SU-DHL-6 (cell line): ENCODE results near the gene NCOA6.

ENCODE experiments used
- EZH2phosphoT487 ChIP-seq: fragments of 200-600 bp; sonication (generic), shearing (Covaris generic); conservative IDR thresholded peaks from 2 replicates; pipeline ENCODE4 v1.6.1; 2018; ENCODE audit warnings: mild to moderate bottlenecking, antibody characterized with exemption, low read length, moderate library complexity, mixed read lengths
- TF ChIP-seq, protein P1 (sequence below): fragments of 200-600 bp; sonication (generic); IDR thresholded peaks from one replicate; pipeline ENCODE4 v1.5.1; 2017; ENCODE audit warnings: antibody characterized with exemption, mild to moderate bottlenecking, low read length, moderate library complexity; ENCODE audit not compliant: insufficient read depth, poor library complexity, severe bottlenecking

DNA sequence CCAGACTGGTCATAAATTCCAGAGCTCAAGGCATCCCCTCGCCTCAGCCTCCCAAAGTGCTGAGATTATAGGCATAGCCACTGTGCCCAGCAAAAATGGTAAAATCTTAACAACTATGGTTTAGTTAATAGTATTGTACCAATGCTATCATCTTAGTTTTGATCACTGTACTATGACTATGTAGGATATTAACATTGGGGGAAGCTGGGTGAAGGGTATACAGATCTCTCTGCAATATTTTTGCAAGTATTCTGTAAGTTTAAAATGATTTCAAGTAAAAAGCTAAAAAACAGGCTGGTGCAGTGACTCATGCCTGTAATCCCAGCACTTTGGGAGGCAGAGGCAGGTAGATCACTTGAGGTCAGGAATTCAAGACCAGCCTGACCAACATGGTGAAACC lies 156.4 kb downstream of the NCOA6 start:
- TF ChIP-seq, protein P1, sequence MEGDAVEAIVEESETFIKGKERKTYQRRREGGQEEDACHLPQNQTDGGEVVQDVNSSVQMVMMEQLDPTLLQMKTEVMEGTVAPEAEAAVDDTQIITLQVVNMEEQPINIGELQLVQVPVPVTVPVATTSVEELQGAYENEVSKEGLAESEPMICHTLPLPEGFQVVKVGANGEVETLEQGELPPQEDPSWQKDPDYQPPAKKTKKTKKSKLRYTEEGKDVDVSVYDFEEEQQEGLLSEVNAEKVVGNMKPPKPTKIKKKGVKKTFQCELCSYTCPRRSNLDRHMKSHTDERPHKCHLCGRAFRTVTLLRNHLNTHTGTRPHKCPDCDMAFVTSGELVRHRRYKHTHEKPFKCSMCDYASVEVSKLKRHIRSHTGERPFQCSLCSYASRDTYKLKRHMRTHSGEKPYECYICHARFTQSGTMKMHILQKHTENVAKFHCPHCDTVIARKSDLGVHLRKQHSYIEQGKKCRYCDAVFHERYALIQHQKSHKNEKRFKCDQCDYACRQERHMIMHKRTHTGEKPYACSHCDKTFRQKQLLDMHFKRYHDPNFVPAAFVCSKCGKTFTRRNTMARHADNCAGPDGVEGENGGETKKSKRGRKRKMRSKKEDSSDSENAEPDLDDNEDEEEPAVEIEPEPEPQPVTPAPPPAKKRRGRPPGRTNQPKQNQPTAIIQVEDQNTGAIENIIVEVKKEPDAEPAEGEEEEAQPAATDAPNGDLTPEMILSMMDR, result no peak
- no peak for TF ChIP-seq EZH2phosphoT487
